Measurements from ENCODE around the gene RAD50.
"Not testable (repeated sequence)": the region's sequence is repeated elsewhere in the genome, so short reads cannot be mapped to it uniquely, and the experiment has no call there.

RAD50 gene

DNA sequence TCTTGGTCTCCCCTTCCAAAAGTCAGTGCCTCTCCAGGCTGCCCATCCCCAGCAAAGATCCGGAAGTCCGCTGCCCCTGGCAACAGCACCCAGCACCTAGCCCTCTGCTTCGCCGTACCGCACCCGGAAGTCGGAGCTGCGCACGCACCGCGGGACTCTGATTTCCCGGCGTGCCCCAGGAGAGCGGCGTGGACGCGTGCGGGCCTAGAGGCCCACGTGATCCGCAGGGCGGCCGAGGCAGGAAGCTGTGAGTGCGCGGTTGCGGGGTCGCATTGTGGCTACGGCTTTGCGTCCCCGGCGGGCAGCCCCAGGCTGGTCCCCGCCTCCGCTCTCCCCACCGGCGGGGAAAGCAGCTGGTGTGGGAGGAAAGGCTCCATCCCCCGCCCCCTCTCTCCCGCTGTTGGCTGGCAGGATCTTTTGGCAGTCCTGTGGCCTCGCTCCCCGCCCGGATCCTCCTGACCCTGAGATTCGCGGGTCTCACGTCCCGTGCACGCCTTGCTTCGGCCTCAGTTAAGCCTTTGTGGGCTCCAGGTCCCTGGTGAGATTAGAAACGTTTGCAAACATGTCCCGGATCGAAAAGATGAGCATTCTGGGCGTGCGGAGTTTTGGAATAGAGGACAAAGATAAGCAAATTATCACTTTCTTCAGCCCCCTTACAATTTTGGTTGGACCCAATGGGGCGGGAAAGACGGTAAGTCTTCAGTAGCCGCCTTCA is at the start of gene RAD50:
TSS of gene RAD50 (plus strand) at position 215 of the 715 bp plus-strand sequence. CDS start at position 563, 348 bp downstream.
- peak; percentile 90 to 92 for DNase-seq

DNA sequence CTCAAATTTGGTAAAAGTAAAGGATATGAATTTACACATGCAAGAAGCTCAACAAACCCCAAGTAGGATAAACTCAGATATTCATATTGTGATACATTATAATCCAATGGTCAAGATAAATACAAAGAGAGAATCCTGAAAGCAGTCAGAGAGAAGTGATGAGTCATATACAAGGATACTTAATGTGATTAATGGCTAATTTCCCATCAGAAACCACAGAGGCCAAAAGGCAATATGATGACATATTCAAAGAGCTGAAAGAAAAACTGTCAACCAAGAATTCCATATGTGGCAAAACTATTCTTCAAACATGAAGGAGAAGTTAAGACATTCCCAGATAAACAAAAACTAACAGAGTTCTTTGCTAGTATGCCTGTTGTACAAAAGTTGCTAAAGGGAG is 46.7 kb upstream of the RAD50 start:
- DNase-seq = no peak

DNA sequence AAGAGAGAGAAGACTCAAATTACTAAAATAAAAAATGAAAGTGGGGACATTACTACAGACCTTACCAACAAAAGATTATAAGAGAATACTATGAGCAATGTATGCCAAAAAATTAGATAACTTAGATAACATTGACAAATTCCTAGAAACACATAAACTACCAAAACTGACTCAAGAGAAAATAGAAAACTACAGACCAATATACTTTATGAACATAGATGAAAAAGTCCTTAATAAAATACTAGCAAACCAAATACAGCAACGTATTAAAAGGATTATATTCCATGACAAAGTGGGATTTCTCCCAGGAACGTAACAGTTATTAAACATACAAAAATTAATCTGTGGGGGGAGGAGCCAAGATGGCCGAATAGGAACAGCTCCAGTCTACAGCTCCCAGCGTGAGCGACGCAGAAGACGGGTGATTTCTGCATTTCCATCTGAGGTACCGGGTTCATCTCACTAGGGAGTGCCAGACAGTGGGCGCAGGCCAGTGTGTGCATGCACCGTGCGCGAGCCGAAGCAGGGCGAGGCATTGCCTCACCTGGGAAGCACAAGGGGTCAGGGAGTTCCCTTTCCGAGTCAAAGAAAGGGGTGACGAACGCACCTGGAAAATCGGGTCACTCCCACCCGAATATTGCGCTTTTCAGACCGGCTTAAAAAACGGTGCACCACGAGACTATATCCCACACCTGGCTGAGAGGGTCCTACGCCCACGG is 43.0 kb upstream of the RAD50 start:
- not testable (repeated sequence) for DNase-seq

DNA sequence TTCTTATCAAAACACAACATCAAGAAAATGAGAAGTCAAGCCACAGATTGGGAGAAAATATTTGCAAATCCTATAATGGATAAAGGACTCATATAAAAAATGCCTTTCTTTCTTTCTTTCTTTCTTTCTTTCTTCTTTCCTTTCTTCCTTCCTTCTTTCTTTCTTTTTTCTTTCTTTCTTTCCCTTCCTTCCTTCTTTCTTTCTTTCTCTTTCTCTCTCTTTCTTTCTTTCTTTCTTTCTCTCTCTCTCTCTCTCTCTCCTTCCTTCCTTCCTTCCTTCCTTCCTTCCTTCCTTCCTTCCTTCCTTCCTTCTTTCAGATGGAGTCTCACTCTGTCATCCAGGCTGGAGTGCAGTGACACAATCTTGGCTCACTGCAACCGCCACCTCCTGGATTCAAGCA is 34.7 kb upstream of the RAD50 start:
- DNase-seq = not testable (repeated sequence)

DNA sequence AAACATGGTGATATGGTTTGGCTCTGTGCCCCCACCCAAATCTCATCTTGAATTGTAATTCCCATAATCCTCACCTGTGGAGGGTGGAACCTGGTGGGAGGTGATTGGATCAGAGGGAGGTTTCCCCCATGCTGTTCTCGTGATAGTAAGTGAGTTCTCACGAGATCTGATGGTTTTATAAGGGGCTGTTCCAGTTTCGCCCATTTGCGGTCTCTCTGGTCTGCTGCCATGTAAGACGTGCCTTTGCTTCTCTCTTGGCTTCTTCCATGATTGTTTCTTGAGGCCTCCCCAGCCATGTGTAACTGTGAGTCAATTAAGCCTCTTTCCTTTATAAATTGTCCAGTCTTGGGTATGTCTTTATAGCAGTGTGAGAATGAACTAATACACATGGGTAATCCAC is 31.9 kb upstream of the RAD50 start:
- DNase-seq = not testable (repeated sequence)

DNA sequence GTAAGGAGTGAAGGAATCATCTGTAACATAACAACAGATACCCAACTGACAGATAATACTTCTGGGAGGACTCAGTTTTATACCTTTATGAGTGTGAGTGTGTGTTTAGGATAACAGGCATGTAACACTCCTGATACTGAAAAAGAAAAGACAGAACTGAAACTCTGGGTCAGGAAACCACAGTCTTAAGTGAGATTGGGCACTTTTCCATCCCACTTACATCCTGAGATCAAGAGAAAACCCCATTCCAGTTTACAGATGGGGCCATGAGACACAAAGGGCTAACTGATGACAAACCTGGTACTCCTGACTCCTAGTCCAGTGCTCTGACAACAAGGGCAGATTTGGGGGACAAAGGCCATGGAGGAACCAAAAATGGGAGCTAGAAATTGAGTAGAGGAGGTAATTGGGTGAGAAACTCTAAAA is 31.5 kb upstream of the RAD50 start:
- no peak for DNase-seq

DNA sequence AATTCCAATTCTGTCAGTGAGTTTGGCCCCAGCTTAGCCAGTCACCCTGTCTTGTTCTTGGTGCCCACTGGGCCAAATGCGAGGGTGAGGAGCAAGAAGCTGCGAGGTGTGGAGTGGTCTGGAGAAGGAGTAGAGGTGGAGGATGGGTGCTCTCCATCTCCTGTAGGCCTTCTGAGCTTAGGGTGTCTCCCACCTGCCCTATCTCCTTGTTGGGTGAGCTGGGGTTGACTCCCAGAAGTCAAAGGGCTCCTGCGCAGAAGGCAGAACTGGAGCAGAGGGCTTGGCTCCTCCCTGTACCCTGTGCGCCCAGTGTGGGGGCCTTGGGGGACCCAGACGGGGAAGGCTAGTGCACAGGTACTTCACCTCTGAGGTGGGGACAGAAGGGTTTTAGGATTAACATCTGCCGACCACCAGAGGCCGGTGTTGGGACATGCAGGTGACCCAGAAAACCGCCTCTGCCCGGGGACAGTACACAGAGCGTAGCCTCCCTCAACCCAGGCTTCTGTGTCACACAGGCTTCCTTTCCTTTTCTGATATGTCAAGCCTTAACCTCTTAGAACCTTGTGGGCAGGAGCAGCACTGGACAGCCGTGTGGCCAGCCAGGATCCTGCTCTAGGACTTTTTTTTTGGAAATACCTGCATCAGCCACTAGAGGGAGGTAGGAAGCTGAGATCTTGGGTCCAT is 30.3 kb upstream of the RAD50 start:
- peak; percentile 7 to 19 for DNase-seq

DNA sequence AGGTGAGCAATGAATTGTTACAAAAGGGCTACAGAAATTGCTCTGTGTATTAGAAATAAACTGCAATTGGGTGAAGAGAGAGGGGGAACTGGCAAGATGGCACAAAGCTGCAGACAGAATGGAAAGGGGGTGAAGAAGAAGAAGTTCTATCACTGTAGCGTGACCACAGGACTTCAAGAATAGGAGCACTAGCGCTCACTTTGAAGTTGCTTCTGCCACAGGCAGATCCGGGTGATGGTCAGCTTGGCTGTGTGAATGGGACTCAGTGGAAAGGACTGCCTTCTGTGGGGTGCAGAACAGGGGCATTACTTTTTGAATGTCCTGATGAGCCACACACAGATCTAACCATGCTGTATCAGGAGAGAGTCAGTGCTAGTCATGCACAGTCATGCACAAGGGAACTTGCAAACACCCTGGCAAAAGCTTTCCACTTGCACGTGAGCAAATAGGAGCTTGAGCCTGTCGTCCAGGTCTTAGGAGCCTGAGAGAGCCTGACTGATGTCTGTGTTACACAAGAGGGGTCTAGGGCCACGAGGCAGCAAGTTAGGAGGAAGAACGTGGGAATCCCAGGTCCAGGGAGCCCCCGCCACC is 29.7 kb upstream of the RAD50 start:
- DNase-seq = no peak

DNA sequence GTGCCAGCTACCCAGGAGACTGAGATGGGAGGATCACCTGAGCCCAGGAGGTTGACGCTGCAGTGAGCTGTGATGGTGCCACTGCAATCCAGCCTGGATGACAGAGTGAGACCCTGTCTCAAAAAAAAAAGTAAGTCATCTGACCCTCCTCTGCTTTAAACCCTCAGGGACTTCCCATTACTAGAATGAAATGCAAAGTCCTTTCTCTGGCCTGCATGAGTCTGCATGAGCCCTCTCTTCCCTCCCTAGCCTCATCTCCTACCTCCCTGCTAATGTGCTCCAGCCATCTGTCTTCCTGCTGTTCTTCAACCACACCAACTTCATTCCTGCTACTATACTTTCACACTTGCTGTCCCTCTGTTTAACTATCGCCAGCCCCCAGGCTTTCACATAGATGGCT is 28.8 kb upstream of the RAD50 start:
- DNase-seq = no peak

DNA sequence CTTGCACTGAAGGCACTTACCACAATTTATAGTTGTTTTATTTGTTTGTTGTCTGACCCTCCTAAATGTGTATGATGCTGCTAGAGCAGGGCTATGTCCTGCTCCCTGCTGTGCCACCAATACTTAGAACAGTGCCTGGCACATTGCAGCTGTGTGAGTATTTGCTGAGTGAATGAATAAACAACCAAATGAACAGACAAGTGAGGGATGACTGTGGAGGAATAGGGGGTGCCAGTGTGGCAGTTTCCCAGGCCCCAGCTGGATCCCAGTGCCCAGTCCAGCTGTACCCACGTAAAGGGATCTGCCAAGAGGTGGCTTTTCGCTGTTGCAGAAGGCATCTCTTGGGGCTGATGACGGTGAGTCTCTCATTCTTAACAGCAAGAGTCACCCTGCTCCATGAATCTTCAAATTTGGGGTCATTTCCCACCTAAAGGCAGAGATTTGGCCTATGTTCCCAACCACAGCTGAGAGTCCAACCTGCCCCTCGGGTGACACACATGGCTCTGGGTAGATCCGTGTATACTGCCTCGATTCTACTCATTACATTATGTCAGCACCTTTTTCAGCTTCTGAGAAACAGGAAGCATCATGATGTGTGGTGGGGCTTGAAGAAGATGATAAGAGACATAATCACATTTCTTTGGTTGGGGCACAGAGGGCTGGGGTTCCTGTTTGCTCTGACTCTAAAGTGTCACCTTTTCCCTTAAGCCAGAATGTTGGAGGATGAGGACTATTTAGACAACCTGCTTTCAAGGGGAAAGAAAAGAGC is 27.7 kb upstream of the RAD50 start:
- DNase-seq = no peak

DNA sequence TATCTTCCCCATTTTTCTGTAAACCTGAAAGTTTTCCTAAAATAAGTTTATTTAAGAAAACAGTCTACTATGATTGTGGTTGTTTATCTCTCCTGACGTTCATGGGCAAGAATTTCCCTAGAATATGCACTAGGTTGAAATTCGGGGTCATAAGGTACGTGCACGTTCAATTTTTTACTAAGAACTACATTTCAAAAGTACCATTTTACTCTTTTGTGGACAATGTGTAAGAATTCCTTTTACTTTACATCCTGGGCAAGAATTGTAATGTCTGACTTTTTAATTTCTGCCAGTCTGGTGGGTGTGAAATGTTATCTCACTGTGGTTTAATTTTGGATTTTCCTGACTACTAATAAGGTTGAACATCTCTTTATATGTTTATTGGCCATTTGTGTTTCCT is 25.8 kb upstream of the RAD50 start:
- no peak for DNase-seq

DNA sequence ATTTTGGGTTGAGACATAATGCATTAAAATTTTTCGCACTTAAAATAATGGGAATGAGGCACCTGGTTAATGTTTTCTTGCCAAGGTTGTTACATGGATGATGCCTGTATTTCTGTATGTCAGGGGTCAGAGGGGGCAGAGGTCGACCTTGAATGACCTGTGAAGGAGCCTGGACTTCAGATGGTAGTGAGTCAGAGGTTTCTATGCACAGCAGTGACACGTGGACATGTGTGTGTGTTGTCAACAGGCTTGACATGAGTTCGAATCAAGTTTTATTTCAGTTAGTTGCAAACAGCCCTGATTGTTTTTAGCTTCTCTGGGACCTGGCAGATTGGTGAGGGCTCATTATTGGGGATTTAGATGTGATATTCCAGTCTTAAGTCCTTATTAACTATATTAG is 17.1 kb upstream of the RAD50 start:
- no peak for DNase-seq

DNA sequence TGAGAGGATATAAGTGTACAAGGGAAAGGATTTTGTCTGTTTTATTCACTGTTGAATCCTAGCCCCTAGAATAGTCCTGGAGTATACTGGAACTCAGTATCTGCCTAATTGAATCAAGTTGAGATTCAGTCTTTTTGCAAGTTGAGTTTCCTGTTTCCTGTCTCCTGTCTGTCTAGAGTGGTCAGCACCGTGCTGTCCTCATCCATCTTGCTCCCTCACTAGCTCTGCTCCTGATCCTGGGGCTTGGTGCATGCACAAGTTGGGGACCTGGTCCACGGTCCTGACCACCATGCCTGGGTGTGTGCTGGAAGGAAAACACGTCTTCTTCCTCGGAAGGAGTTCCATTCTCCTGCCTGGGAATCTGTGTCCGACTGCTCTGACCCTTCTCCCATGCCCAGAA is 16.6 kb upstream of the RAD50 start:
- no peak for DNase-seq

DNA sequence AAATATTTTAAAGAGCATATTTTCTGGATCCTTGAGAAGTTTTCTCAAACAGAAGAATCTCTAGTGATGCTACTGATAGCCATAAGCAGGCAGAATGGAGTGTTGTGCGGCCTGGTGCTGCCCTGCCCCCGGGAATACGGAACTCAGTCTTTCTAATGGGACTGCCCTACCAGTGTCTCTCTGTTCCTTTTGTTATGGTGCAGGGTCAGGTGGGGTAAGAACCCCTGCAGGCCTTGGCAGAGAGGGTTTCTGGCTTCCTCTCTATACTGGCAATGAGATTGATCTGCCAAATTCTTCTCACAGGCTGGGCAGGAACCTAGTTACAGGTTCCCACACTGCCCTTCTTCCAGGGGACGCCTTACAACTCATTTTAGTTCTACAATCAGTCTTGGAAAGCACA is 16.0 kb upstream of the RAD50 start:
- no peak for DNase-seq

DNA sequence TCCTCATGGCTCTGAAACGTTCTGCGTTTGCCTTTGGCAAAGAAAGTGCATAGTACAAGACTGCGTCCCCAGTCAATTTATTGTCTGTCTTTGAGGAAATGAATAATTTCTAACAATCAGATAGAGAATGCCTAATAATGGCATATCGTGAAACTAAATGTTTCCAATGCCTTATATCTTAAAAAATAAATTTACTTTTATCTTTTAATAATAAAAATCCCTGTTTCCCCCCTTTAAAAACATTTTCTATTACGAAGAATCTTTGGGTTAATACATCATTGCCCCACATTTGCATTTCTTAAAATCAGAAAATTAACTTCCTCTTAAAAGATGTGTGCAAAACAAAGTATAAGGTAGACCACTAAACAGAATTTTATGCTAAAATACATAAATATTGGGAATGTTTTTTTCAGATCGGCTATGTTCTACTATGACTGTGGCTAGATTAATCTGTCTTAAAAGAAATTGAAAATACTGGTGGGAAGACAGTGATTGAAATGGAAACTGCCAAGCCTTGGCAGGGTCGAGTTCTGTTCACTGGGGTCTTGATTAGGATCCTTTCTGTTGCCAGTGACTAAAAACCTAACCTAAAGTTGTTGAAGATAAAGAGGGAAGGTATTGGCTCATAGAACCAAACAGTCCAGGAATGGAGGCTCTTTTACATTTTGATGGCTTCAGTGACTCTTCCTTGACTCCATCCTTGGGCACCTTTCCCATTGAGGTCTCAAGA is 13.1 kb upstream of the RAD50 start, which contains the start of gene IL5:
TSS of gene IL5 (minus strand) at position 51 of the 730 bp plus-strand sequence. CDS start at position 7, 44 bp downstream.
- DNase-seq = no peak

DNA sequence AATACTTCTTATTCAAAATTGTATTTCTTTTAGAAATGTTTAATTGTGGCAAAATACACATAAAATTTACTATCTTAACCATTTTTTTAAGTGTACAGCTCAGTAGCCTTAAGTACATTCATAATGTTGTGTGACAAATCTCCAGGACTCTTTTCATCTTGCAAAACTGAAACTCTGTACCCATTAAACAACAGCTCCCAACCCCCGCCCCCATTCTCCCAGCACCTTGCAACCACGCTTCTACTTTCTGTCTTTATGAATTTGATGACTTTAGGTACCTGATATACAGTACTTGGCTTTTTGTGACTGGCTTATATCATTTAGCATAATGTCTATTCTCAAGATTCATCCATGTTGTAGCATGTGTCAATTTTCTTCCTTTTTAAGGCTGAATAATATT is 10.7 kb upstream of the RAD50 start:
- DNase-seq = peak in 1 of 2 experiments; percentile 39

DNA sequence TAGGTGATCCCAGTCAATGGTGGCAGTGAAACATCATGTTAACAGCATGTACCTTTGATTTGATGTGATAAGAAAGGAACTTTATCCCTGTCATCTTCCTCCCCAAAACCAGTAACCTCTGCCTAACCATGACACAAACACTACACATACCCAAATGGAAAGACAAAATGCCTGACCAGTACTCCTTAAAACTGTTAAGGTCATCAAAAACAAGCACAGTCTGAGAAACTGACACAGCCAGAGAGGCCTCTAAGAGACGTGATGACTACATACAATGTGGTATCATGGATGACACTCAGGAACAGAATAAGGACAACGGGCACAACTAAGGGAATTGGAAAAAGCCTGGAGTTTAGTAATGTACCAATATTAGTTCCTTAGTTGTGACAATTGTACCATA is 9.5 kb upstream of the RAD50 start:
- no peak for DNase-seq

DNA sequence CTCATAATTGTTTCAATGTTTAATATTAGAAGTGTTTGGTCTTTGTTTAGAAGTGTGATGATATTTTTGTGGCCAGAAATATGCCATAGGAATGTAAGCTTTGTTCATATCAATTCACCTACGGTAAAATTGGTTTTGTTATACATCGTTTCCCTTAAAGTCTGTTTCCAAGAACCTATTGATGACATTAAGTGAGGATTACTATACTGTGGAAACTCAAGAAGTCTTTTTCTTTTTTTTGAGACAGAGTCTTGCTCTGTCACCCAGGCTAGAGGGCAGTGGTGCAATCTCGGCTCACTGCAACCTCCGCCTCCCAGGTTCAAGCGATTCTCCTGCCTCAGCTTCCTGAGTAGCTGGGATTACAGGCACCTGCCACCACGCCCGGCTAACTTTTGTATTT is 7.9 kb upstream of the RAD50 start:
- DNase-seq = not testable (repeated sequence)

DNA sequence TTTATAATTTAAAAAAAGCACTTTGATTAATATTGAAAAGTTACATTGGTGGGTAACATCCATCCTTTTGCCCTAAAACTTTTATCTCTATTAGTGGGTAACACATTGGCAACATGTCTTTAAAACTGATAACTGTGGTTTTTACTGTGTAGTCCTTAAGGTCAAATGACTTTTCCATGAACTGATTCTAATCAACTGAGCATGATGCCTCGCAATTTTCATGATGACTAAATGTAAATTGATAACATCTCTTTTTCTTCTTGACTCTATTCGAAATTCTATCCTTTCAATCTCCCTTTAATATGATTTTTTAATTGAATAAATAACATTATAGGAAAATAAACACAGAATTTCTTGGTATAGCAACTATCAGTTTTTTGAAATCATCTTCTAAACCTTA is 7.2 kb upstream of the RAD50 start:
- DNase-seq = no peak

DNA sequence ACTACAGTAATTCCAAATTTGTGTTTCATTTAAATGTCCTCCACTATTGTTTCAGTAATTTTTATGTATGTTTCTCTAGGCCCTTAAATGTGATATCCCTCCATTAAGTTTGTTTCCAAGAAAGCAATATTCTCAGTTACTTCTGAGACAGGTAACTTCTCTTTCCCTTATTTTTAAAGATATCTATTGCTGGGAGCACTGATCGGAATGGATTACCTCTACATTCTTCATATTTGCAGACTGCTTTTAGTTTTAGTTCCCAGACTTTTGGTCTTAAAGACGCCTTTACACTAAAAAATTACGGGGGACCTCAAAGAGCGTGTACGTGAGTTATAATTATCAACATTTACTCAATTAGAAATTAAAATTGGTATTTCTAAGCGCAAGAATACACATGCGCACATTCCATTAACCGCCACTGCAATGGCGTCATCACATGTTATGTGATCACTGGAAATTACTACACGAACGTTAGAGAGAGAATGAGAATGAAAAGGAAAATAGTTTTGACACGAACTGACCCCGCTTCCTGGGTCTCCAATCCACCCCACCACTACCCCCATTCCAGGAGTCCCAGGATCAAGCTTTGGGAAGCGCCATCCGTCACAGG is 519 bp upstream of the RAD50 start:
- no peak for DNase-seq

DNA sequence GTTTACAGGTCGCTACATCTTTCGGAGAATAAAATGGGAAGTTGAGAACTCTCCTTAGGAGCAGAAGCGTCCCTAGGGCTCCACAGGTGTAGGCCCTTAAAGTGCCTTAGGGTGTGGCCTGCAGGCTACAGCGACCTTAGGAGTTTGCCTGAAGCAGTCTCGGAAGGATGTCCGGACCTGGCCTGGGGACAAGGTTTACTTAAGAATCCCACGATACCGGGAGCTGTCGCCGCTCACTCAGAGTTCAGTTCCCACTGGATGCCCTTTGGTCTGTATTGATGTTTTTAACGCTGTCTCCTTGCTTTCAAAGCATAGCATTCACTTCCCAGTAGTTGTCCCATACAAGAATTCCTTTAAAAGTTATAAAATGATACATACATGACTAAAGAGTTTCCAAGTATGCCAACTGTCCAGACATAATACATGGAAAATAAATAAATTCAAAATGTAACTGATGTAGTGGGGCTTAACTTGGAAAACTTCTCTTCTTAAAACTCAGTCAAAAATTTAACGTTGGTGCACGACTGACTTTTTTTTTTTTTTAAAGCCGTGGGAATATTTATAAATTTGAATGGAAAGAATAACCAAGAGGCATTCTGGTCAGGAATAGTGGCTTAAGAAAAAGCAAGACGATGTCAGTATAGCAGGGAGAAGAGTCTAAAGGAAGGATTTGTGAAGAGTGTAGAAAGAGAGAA is 848 bp downstream of the RAD50 start:
- peak; percentile 11 to 21 for DNase-seq
